K562 (cell line): Measurements from ENCODE around the gene ADORA1. TPM values are rescaled to one million over a fixed set of nuclear protein-coding genes. Genes with fewer than 3 reads are reported as not detected.

Experiments
- ATAC-seq: fragments of 200-7000 bp; cut with Tn5 transposase; 3 replicates; pipeline ENCODE4 v1.9.1; 2020; ENCODE audit warnings: moderate library complexity
- BruUV-seq: library from RNA; stranded (reverse); fragments of 400-500 nt; replicated peaks from 2 replicates; lab custom pipeline; 2021; lab: Mats Ljungman, UMichigan
- CTCF ChIA-PET: fragments of 300-600 bp; formaldehyde crosslinking; extraction: SDS; loops from one replicate; lab custom pipeline; 2021; ENCODE audit warnings: low intra/inter-chr PET ratio; lab: Yijun Ruan, JAX
- POLR2A ChIA-PET: fragments of 300-600, 350-650 bp; sonication (Branson Sonifier 250); formaldehyde crosslinking; extraction: SDS; loops from one replicate; lab custom pipeline; 2021; ENCODE audit warnings: antibody characterized with exemption, inconsistent platforms; lab: Yijun Ruan, JAX
- DNase-seq, 4 experiments: peaks; one replicate each; pipeline versions ENCODE4 v3.0.0 to v3.0.0-alpha.2; 2011 to 2018; ENCODE audit warnings: low spot score in 3 of 4, mixed read lengths in 3 of 4; ENCODE audit errors: extremely low read depth in 1 of 4
- FAIRE-seq: peaks from 2 replicates; lab custom pipeline; 2011; peaks lifted over from hg19 to GRCh38; lab: Jason Lieb, UNC
- H2AFZ ChIP-seq: 2 replicates; pipeline ENCODE4 v1.6.0; 2011; ENCODE audit warnings: low read depth, low read length, control low read depth, inconsistent platforms
- H3K27ac ChIP-seq: fragments of 200-600 bp; 3 replicates; pipeline ENCODE4 v1.8.0; 2011; ENCODE audit warnings: low read depth, mild to moderate bottlenecking, control low read depth, inconsistent platforms, low read length, moderate library complexity, mixed read lengths; ENCODE audit errors: extremely low read depth
- H3K27me3 ChIP-seq, 2 experiments: fragments of 300-600 bp in 1 of 2; 2 replicates in 1 of 2; 3 replicates in 1 of 2; pipeline versions ENCODE4 v1.6.0 to v1.8.0; 2011; ENCODE audit warnings: inconsistent platforms in 2 of 2, low read length in 2 of 2, mild to moderate bottlenecking in 1 of 2, mixed read lengths in 1 of 2, moderate library complexity in 1 of 2; ENCODE audit not compliant: control insufficient read depth in 2 of 2, insufficient read depth in 2 of 2
- H3K36me3 ChIP-seq: fragments of 300-600 bp; 3 replicates; pipeline ENCODE4 v1.8.0; 2011; ENCODE audit warnings: mild to moderate bottlenecking, low read length, inconsistent platforms; ENCODE audit not compliant: control insufficient read depth, insufficient read depth
- H3K4me1 ChIP-seq, 2 experiments: fragments of 200-600 bp in 1 of 2; replicated peaks in 1 of 2; 2 replicates in 1 of 2; 3 replicates in 1 of 2; pipeline versions ENCODE4 v1.5.1 to v1.8.0; 2011; ENCODE audit warnings: inconsistent platforms in 2 of 2, low read length in 2 of 2, mild to moderate bottlenecking in 1 of 2, mixed read lengths in 1 of 2, moderate library complexity in 1 of 2; ENCODE audit not compliant: control insufficient read depth in 2 of 2, insufficient read depth in 2 of 2
- H3K4me2 ChIP-seq: 2 replicates; pipeline ENCODE4 v1.6.1; 2011; ENCODE audit warnings: low read length, control low read depth, inconsistent platforms, mixed read lengths; ENCODE audit not compliant: insufficient read depth
- H3K4me3 ChIP-seq: fragments of 200-600 bp; sonication (generic), shearing (Covaris generic); 2 replicates; pipeline ENCODE4 v1.5.1; 2016; ENCODE audit warnings: control low read depth, inconsistent platforms
- H3K79me2 ChIP-seq: fragments of 200-600 bp; 3 replicates; pipeline ENCODE4 v1.8.0; 2011; ENCODE audit warnings: low read length, inconsistent platforms; ENCODE audit not compliant: control insufficient read depth, insufficient read depth
- H3K9ac ChIP-seq, 2 experiments: 2 replicates each; pipeline versions ENCODE4 v1.6.0 to v1.6.1; 2011; ENCODE audit warnings: low read depth in 2 of 2, low read length in 2 of 2, control low read depth in 1 of 2, inconsistent platforms in 1 of 2, mild to moderate bottlenecking in 1 of 2, mixed read lengths in 1 of 2; ENCODE audit not compliant: insufficient read depth in 1 of 2
- H3K9me1 ChIP-seq: one replicate; pipeline ENCODE4 v1.6.0; 2011; ENCODE audit warnings: inconsistent platforms, mild to moderate bottlenecking, low read length, moderate library complexity; ENCODE audit not compliant: control insufficient read depth, insufficient read depth
- H3K9me3 ChIP-seq: replicated peaks from 2 replicates; pipeline ENCODE4 v1.5.1; 2011; ENCODE audit warnings: low read depth, low read length, inconsistent platforms; ENCODE audit not compliant: control insufficient read depth, insufficient read depth
- H4K20me1 ChIP-seq: replicated peaks from 2 replicates; pipeline ENCODE4 v1.6.1; 2011; ENCODE audit warnings: low read length, inconsistent platforms, mixed read lengths; ENCODE audit not compliant: control insufficient read depth, insufficient read depth
- ARID1B ChIP-seq: fragments of 450-650 bp; IDR thresholded peaks from 2 replicates; pipeline ENCODE4 v1.6.1; 2016; ENCODE audit warnings: antibody characterized with exemption, mild to moderate bottlenecking, inconsistent platforms
- ATF7 ChIP-seq: fragments of 450-650 bp; IDR thresholded peaks from 2 replicates; pipeline ENCODE4 v1.7.1; 2014; ENCODE audit warnings: mild to moderate bottlenecking, moderate library complexity
- CBX2 ChIP-seq: fragments of 200-600 bp; sonication (generic); IDR thresholded peaks from one replicate; pipeline ENCODE4 v1.6.1; 2012; ENCODE audit warnings: mild to moderate bottlenecking, low read length, inconsistent platforms; ENCODE audit not compliant: insufficient read depth, poor library complexity, severe bottlenecking
- ELF2 ChIP-seq: fragments of 250-450 bp; sonication (Bioruptor Pico); IDR thresholded peaks from 2 replicates; pipeline ENCODE4 v1.5.0; 2021; ENCODE audit warnings: mild to moderate bottlenecking
- FOXA1 ChIP-seq: fragments of 450-650 bp; IDR thresholded peaks from 2 replicates; pipeline ENCODE4 v1.6.1; 2016; ENCODE audit warnings: mild to moderate bottlenecking, borderline replicate concordance
- GABPA ChIP-seq: fragments of 200-800 bp; sonication (Bioruptor generic); conservative IDR thresholded peaks from 2 replicates; pipeline ENCODE4 v1.6.1; 2016; ENCODE audit warnings: low read depth, missing genetic modification characterization, missing compliant biosample characterization
- HEY1 ChIP-seq: fragments of 250-450 bp; sonication (Bioruptor Pico); IDR thresholded peaks from 2 replicates; pipeline ENCODE4 v1.5.0; 2020; ENCODE audit warnings: mild to moderate bottlenecking, moderate library complexity, borderline replicate concordance
- KHSRP ChIP-seq: fragments of 450-650 bp; IDR thresholded peaks from 2 replicates; pipeline ENCODE4 v1.6.1; 2017
- MAX ChIP-seq: sonication (generic); formaldehyde crosslinking; IDR thresholded peaks from 2 replicates; pipeline ENCODE4 v1.9.0; 2022; ENCODE audit warnings: mild to moderate bottlenecking, missing genetic modification reagents
- MCM5 ChIP-seq: fragments of 450-650 bp; IDR thresholded peaks from 2 replicates; pipeline ENCODE4 v1.6.1; 2016; ENCODE audit warnings: low read depth
- RBM34 ChIP-seq: fragments of 200-400 bp; formaldehyde crosslinking; IDR thresholded peaks from 2 replicates; pipeline ENCODE4 v1.6.1; 2018; ENCODE audit warnings: low read length, borderline replicate concordance; ENCODE audit not compliant: insufficient read depth
- SIRT6 ChIP-seq: IDR thresholded peaks from one replicate; pipeline ENCODE4 v1.6.1; 2012; ENCODE audit warnings: low read depth, mild to moderate bottlenecking, control low read depth, inconsistent platforms, low read length, moderate library complexity
- SREBF2 ChIP-seq: sonication (generic); formaldehyde crosslinking; IDR thresholded peaks from 2 replicates; pipeline ENCODE4 v1.4.0; 2020; ENCODE audit warnings: mild to moderate bottlenecking, missing genetic modification reagents
- THRB ChIP-seq: fragments of 450-650 bp; formaldehyde crosslinking; conservative IDR thresholded peaks from 2 replicates; pipeline ENCODE4 v1.4.0; 2022; ENCODE audit warnings: mild to moderate bottlenecking, missing genetic modification characterization
- ZNF140 ChIP-seq: fragments of 250-450 bp; sonication (Bioruptor Pico); IDR thresholded peaks from 2 replicates; pipeline ENCODE4 v1.8.0; 2021; ENCODE audit warnings: moderate library complexity, mild to moderate bottlenecking, inconsistent platforms
- ZNF143 ChIP-seq: sonication (generic); formaldehyde crosslinking; IDR thresholded peaks from 2 replicates; pipeline ENCODE4 v1.9.0; 2022; ENCODE audit warnings: mild to moderate bottlenecking, missing genetic modification reagents
- ZNF444 ChIP-seq: fragments of 250-450 bp; sonication (Bioruptor Pico); IDR thresholded peaks from 2 replicates; pipeline ENCODE4 v1.4.0; 2020; ENCODE audit warnings: mild to moderate bottlenecking, moderate library complexity
- WGBS: fragments of 100-300 bp; shearing (Covaris generic); methylation state at CpG from one replicate; pipeline ENCODE4 v1.1.6; 2016; ENCODE audit warnings: low coverage, mixed read lengths; ENCODE audit not compliant: insufficient coverage; ENCODE audit errors: missing lambda C conversion rate; 5-methylcytosine and 5-hydroxymethylcytosine counted together
- in situ Hi-C: fragments of 300-500 bp; cut with MboI; formaldehyde crosslinking; loops from 4 replicates; pipeline ENCODE4 v1.15.0; 2018; ENCODE audit warnings: inconsistent platforms, mixed read lengths
- intact Hi-C: fragments of 100-400 bp; cut with micrococcal nuclease; formaldehyde crosslinking; loops from 2 replicates; pipeline ENCODE4 v1.14.2; 2022
- polyA plus RNA-seq, 8 experiments: library from polyadenylated mRNA; depleted of rRNA in 4 of 8; stranded (reverse) in 5 of 8; unstranded in 3 of 8; fragments of >200 nt; fragmentation: Nextera tagmentation in 2 of 8; fragmentation: Illumina TruSeq in 1 of 8; extraction: Ambion mirVana in 2 of 8; extraction: Trizol in 1 of 8; gene quantifications; 2 replicates each; pipeline versions ENCODE4 v1.2.1 to v1.2.3, GENCODE V29; 2011 to 2014; ENCODE audit warnings: inconsistent platforms in 1 of 8, missing spikeins in 1 of 8
- total RNA-seq, 7 experiments: library from RNA; depleted of rRNA in 6 of 7; stranded (reverse); fragments of >200 nt in 6 of 7; fragmentation: Illumina TruSeq in 2 of 7; extraction: Trizol in 2 of 7; gene quantifications; 2 replicates each; pipeline versions ENCODE4 v1.2.1 to v1.2.3, GENCODE V29; 2011 to 2021; ENCODE audit warnings: low replicate concordance in 1 of 7

The ADORA1 gene
- total and polyA plus RNA-seq, 9 of the 15 experiments (the other 6 are each of a cell fraction or from before 2014, with no cell fraction given): not detected

DNA sequence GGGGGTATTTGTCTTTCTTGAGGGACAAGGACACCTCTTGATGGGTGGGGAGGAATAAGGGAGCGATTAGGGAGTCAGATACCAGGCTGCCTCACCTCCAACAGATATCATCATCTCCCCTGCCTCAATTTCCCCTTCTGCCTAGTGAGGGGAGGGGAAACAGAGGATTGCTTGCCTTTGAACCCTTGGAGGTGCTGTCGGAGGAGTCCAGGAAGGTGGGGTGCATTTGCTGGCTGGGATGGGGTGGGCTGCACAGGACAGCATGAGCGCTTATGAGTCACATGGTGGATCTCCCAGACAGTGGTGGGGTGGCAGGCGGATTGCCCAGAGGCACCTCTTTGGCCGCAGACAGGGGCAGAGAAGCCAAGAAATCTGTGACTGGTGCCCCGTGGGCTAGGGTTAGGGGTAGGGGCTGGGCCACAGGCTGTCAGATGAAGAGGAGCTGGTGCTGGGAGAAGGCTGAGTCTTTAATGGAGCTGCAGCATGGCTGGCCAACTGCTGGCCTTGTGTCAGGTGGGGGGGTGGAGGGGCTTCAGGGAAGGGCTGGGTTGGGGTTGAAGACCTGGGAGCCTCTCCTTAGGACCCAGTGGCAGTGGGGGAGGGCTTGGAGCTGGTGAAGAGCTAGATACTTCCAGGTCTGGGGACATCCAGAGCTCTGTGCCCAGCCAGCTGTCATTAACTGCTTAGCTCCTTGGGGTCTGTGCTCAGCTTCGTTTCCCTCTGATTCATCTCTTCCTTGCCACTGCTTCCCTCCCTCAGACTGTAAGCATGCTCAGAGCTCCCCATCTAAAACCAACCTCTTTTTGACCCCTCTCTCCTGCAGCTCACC lies 7.0 kb upstream of the ADORA1 start:
- ChIA-PET CTCF (no interaction called here), POLR2A (interaction anchor here (0.5 to 0.7 kb wide), 2 partner anchors 13 to 31 kb away, joined by 3 to 4 read pairs; no protein-coding TSS in a partner anchor)
- H3K27ac ChIP-seq: no peak overlapping the region
- H3K4me3 ChIP-seq: no peak overlapping the region
- WGBS: 0% methylated on average over 7 of the region's 7 CpGs
- no peak for TF ChIP-seq RBM34
- no peak for TF ChIP-seq FOXA1
- TF ChIP-seq ATF7: no peak
- no peak for TF ChIP-seq ZNF140
- TF ChIP-seq SIRT6: no peak
- no peak for TF ChIP-seq MAX
- no peak for TF ChIP-seq MCM5
- TF ChIP-seq CBX2: no peak
- TF ChIP-seq ARID1B: no peak
- no peak for TF ChIP-seq GABPA (tag)
- TF ChIP-seq ELF2 (CRISPR knock-in tag): no peak
- no peak for TF ChIP-seq HEY1
- TF ChIP-seq SREBF2 (CRISPR knock-in tag): no peak
- no peak for TF ChIP-seq ZNF143
- TF ChIP-seq ZNF444: no peak
- TF ChIP-seq KHSRP: no peak
- TF ChIP-seq THRB (CRISPR knock-in tag): no peak
- intact Hi-C loops: no loop called here
- peaks cover 3 to 59% of the 10 kb centered on the region in 2 experiments; a peak in 3 of 5 replicates for H3K27me3 ChIP-seq
- no peaks in the 10 kb centered on the region for H3K36me3 ChIP-seq
- FAIRE-seq (no peak), ATAC-seq (no peak), DNase-seq (no peak)
- BruUV-seq: no TSS peak
- no peak overlapping the region for H3K4me2 ChIP-seq
- H3K9me3 ChIP-seq: no peaks in the 10 kb centered on the region
- H3K4me1 ChIP-seq: peaks cover 0 to 5% of the 10 kb centered on the region in 2 experiments; a peak in 1 of 5 replicates
- H3K79me2 ChIP-seq: no peaks in the 10 kb centered on the region
- H4K20me1 ChIP-seq: peaks cover 7% of the 10 kb centered on the region
- no peak overlapping the region for H3K9ac ChIP-seq
- in situ Hi-C loops: no loop called here
- H2AFZ ChIP-seq: no peak overlapping the region
- peaks cover 3% of the 10 kb centered on the region for H3K9me1 ChIP-seq
